GM04504 (cell line): Measurements from ENCODE around the gene CALD1.

Experiments
- DNase-seq: peaks from one replicate; pipeline ENCODE4 v3.0.0-alpha.2; 2012; ENCODE audit warnings: low read depth

CALD1 gene

GRCh38 chr7:135001390-135002165, 222.1 kb downstream of the CALD1 start:
- DNase-seq: no peak

GRCh38 chr7:135012229-135012628, 232.8 kb downstream of the CALD1 start:
- no peak for DNase-seq
